VCaP (cell line): ENCODE results near the gene PKHD1.

Experiments used
- H3K27ac ChIP-seq: fragments of 450-650 bp; 2 replicates; pipeline ENCODE4 v1.5.1; 2017
- TF ChIP-seq, protein P1 (sequence below): fragments of 450-650 bp; conservative IDR thresholded peaks from 2 replicates; pipeline ENCODE4 v1.5.1; 2017; ENCODE audit warnings: mild to moderate bottlenecking, moderate library complexity

The PKHD1 gene

GRCh38 chr6:52022675-52023074 is 64.7 kb downstream of the PKHD1 start:
- H3K27ac ChIP-seq, result no peak overlapping the region
- TF ChIP-seq, protein P1, sequence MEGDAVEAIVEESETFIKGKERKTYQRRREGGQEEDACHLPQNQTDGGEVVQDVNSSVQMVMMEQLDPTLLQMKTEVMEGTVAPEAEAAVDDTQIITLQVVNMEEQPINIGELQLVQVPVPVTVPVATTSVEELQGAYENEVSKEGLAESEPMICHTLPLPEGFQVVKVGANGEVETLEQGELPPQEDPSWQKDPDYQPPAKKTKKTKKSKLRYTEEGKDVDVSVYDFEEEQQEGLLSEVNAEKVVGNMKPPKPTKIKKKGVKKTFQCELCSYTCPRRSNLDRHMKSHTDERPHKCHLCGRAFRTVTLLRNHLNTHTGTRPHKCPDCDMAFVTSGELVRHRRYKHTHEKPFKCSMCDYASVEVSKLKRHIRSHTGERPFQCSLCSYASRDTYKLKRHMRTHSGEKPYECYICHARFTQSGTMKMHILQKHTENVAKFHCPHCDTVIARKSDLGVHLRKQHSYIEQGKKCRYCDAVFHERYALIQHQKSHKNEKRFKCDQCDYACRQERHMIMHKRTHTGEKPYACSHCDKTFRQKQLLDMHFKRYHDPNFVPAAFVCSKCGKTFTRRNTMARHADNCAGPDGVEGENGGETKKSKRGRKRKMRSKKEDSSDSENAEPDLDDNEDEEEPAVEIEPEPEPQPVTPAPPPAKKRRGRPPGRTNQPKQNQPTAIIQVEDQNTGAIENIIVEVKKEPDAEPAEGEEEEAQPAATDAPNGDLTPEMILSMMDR, result no peak

DNA sequence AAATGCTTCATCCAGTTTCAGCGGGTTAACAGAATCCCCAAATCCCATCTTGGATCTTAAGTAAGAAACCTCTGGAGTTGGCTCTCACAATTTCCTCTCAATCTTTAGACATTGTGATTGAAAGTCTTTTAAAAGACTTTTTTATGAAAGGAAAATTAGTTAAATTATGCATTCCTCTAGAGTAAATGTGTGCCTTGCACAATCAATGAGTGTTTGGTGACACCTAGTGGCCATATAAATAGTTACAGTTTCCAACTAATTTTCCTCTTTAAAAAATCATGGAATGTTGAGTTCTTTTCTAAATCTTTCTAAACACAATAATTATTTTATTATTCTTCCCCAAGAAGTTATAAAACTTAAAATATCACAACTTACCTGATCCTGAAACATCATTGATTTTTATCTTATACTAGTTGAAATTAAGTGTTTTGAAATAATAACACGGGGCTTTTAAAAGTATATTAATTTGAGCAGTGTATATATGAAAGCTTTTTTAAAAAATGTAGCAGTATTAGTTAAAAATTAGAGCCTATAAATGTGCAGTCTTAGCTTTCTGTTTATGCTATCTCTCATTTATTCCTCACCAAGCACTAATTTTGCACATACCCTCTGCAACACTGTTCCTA is 66.4 kb downstream of the PKHD1 start:
- H3K27ac ChIP-seq, result no peak overlapping the region
- TF ChIP-seq, protein P1, result peak; percentile 68

- TF ChIP-seq, protein P1, result no peak
- H3K27ac ChIP-seq, result no peak overlapping the region
Measured at GRCh38 chr6:52019881-52020280, 67.5 kb downstream of the PKHD1 start.

- TF ChIP-seq, protein P1, result no peak
- no peak overlapping the region for H3K27ac ChIP-seq
Measured at GRCh38 chr6:52019092-52019491, 68.3 kb downstream of the PKHD1 start.

GRCh38 chr6:52016915-52017748 is 70.3 kb downstream of the PKHD1 start:
- H3K27ac ChIP-seq, result no peak overlapping the region
- TF ChIP-seq, protein P1, result no peak

GRCh38 chr6:52015953-52016352 is 71.5 kb downstream of the PKHD1 start:
- H3K27ac ChIP-seq, result no peak overlapping the region
- TF ChIP-seq, protein P1, result no peak

GRCh38 chr6:52014391-52014790 is 73.0 kb downstream of the PKHD1 start:
- TF ChIP-seq, protein P1, result no peak
- no peak overlapping the region for H3K27ac ChIP-seq
